C4-2B (cell line): ENCODE results near the gene SYNDIG1.

ENCODE experiments used
- CTCF ChIP-seq: fragments of 450-650 bp; conservative IDR thresholded peaks from 2 replicates; pipeline ENCODE4 v1.5.1; 2017; ENCODE audit warnings: mild to moderate bottlenecking
- ZFX ChIP-seq: fragments of 450-650 bp; IDR thresholded peaks from 2 replicates; pipeline ENCODE4 v1.6.1; 2017

- TF ChIP-seq CTCF (no peak), ZFX (no peak)
Observed at GRCh38 chr20:24702501-24703283, 233.3 kb downstream of the SYNDIG1 start.
